Hepatocyte (in vitro differentiated cells): ENCODE measurements around the gene ASB9.

Experiments
- CTCF ChIP-seq: fragments of 200-600 bp; sonication (generic); IDR thresholded peaks from 2 replicates; pipeline ENCODE4 v1.5.1; 2016; ENCODE audit warnings: antibody characterized with exemption, mild to moderate bottlenecking; ENCODE audit not compliant: poor library complexity
- EZH2 ChIP-seq: fragments of 200-600 bp; sonication (generic); IDR thresholded peaks from 2 replicates; pipeline ENCODE4 v1.6.1; 2016; ENCODE audit warnings: antibody characterized with exemption, mild to moderate bottlenecking, borderline replicate concordance

DNA sequence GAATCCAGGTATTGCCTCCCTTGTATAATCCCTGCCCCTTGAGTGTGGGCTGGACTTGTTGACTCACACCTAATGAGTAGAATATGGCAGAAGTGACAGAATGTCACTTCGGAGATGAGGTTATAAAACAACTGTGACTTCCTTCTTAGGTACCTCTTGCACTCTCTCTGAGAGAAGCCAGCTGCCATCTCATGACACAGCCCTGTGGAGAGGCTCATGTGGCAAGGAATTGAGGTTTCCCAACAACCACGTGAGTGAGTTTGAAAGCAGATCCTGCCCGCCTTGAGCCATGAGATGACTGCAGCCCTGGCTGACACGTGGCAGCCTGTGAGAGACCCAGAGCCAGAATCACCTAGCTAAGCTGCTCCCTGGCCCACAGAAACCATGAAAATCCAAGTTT is 32.0 kb upstream of the ASB9 start:
- TF ChIP-seq CTCF (no peak), EZH2 (no peak)
